Activated CD4-positive, alpha-beta T cell treated with anti-CD3 and anti-CD28 coated beads, Interleukin-2, amount 50 U/mL, for 24 hours (primary cell): ENCODE results near the gene AOPEP.

ENCODE experiments used
- DNase-seq, 2 donors: peaks; one replicate each; pipeline ENCODE4 v3.0.0-alpha.2; 2020; ENCODE audit warnings: low read depth in 1 of 2, low spot score in 1 of 2

Gene AOPEP

DNA sequence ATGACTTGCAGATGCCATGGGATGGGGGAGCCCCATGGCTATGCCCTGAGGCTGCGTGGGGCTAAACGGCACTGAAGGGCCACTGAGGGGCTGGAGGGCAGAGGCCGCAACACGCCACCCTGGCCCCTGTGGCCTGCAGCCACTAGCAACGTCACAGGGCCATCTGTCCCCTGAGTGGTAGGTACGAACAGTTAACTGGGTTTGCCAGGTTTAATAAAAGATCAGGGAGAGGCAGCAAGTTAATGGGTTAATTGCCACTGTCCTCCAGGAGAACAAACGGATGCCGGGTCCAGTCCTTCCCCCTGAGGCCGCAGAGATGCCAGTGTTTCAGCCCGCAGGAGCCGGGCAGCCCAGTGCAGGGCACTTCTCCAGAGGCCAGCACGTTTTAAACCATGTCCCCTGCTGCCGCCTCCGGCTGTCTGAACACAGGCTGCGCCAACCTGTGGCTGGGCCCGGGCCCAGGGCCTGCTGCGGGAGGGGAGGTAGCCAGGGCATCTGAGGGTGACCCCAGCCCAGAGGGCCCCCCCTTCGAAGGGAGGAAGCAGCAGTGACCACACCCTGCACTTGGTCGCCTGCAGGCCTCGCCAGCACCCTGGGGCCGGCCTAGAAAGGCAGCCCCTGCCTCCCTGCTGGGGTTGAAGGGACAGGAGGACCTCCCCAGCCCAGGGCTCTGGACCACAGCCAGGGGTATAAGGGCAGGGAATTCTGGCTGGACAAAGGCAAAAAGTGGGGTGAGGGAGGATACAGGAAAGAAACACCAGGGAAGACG is 363.7 kb downstream of the AOPEP start:
- DNase-seq, result no peak

DNA sequence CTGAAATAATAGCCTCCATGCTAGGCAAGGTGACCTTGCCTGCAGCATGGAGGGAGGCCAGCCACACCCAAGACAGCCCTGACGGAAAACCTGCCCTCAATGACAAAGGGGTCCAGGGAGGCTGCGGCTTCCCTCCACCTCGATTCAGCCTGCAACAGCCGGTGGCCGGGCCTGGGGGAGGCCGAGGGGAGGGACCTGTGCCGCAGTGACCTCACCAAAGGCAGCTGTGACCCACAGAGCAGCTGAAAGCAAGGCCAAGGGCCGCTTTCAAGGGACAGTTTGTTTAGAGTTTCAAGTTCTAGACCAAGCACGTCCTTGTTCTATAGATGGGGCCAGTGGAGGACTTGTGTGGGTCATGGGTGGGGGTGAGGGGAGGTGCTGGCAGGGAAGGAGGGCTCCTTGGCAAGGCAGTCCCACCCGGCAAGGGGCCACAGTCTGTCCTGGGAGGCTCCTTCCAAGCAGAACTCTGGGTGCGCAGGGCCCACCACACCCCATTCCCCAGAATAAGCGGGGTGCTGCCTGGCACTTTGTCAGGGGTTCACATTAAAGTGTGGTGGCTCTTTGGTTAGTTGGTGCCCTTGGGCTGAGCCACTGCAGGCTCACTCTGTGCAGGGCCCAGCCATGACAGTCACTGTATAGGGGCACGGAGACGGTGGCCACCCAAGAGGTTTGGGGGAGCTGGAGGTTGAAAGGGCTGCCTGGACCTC is 364.5 kb downstream of the AOPEP start:
- no peak for DNase-seq

DNA sequence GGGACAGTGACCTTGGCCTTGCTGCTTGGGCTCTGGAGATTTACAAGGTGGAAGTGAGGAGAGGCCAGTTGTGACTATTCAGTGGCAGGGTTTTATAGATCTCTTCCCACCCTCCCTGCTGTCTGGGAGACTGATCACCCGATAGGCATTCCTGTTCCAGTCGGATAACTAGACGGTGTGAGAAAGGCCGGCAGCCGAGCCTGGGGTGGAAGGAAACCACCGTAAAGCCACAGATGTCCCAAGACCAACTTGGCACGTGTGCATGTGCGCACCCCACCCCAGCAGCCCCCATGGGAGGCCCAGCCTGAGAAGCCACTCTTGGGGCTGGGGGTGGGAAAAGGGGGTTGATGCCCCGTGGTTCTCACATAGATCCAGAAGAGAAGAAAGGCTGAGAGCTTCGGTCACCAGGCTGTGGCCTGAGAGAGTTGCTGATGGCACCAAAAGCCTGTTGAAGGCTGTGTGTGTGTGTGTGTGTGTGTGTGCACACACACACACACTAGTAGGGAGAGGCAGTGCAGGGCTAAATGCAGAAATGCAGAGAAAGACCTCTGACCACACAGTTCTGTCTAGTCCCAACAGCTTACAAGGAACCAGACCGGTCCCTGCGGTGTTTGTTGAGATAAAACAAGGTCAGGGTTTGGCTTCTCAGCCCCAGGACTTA is 365.2 kb downstream of the AOPEP start:
- DNase-seq, result no peak

DNA sequence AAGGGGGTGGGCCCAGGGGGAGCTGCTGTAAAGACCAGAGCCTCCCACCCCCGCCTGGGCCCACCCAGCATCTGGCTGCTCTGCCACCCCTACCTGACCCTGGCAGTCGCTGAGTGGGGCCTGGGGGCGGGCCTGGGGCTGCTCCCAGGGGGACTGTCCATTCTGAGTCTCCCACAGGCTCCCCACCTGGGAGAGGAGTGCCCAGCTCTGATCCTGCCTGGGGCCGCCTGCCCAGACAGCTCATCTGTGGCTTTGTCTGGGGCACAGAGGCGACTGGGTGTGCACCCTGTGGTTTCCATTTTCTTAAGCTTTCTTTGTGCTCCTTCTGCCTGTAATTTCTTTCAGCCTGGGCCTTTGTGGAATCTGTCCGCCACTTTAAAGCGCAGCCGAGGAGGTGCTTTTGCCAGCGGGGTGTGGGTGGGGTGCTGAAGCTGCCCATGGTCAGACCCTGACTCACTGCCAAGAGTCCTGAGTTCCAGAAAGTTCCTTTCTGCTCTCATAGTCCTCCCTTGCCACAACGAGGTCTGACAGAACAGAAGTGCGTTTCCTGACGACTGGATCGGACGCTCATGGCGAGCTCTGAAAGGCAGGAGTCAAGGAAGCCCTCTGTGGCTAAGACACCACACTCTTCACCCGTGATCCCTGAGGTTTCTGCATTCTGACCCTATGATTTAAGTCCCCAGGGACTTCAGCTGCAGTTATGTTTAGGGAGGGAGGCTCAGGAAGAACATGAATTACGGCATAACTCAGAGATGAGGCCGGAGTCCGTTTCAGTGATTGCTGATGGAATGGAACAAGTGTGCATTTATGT is 366.0 kb downstream of the AOPEP start:
- no peak for DNase-seq

DNA sequence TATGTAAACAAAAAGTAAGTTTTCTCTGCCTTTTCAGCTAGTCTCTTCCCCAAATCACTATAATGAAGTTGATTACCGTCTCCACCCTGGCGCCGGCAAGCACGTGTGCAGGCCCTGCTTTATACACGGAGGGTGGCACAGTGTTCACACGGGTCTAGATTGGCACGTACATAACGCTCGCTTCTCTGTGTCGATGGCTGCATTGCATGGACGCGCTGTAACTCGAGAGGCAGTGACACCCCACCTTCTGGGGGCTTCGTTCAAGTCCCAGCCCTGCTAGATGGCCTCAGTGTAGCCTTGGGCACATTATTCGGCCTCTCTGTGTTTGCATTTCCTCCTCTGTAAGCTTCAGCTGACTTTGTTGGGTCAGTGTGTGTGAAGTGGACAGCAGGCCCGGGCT is 367.1 kb downstream of the AOPEP start:
- DNase-seq, result no peak

DNA sequence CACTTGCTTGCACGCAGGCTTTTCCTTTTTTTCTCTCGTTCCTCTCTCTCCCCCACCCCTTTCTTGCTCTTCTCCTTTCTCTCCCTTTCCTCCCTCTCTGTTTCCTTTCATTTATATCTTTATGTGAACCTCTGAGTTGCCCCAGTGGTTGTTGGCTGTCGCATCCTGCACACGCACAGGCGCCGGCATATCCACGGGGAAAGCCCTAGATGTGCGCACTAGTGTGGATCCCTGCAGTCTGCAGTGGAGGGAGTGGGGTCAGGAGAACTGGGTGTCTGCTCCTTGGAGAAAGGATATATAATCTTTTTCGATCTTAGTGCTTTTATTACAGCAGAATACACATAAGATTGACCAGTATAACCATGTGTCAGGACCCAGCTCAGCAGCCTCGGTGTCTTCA is 367.5 kb downstream of the AOPEP start:
- DNase-seq, result no peak

DNA sequence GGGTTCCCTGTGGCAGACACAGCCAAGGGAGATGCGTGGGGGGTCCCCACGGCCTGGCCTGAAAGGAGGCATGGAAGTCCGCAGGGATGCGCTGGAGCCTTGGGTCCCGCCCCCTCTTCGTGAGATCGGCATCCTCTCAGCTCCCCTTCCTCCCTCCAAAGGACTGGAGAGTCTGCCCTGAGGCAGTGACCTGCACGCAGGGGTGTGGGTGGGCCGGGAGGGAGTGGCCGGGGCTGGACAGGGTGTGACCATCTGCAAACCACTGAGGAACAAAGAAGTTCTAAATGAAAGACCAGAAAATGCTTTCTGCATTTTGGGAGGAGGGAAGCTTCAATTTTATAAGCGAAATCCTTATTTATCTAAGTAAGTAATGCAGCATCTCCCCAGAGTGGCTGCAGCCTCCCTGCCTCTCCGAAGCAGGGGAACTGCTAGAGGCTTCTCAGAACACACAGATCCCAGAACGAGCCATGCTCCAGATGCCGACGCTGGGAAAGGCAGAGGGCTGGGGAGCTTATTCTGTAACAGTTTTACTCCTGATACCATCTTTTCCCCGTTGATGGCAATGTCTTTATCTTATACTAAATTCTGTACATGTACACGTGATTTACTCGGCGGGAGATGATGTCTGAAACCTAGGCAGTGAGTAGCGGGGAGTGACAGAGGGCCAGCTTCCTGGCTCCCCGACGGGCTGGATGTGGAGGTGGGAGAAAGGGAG is 369.3 kb downstream of the AOPEP start:
- DNase-seq, result no peak

DNA sequence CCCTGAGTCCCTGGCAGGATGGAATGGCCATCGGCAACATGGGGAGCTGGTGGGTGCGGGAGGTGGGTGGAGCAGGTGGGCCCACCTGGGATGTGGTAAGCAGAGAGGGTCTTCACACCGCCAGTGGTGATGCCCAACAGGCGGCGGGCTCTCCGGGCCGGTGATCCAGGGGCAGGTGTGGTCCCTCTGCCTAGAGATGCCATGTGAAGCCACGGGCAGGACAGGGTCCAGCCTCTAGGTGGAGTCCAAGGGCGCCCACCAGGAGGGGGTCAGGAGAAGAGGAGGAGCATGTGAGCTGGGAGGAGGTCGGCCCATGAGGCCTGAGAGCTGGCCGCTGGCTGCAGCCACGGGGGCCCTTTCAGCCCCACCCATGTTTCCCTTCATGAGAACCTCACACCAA is 369.9 kb downstream of the AOPEP start:
- no peak for DNase-seq

DNA sequence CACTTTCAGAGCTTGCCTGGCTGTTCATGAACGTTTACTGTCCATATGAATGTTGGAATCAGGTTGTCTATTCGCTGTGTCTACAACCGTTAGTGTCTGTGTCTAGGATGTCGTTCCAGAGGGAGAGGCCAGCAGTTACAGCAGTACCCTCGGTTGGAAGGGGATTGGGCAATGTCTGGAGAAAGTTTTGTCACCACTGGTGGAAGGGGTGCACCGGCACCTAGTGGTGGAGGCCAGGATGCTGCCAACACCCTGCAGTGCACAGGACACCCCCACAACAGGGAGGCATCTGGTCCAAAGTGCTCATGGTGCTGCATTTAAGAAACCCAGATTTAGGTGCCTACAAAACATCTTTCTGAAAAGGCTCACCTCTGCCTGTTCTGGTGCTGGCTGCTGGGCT is 370.3 kb downstream of the AOPEP start:
- DNase-seq, result no peak

DNA sequence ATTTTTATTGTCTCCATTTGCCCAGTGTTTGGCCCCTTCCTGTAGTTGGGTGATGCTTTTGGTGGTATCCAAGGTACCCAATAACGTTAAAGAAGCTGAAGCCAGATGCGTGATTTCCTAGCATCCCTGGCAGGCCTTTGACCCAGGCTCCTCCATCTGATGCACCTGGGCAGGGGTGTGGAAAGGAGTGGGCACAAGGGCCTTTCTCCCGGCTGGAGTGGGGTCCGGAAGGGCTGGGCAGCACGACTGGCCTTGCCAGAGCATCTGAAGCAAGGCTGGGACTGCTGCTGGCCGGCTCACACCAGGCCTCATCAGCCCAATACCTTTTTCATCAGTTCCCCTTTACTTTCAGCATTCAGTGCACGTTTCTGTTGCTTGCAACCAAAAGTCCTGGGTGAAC is 370.8 kb downstream of the AOPEP start:
- no peak for DNase-seq

DNA sequence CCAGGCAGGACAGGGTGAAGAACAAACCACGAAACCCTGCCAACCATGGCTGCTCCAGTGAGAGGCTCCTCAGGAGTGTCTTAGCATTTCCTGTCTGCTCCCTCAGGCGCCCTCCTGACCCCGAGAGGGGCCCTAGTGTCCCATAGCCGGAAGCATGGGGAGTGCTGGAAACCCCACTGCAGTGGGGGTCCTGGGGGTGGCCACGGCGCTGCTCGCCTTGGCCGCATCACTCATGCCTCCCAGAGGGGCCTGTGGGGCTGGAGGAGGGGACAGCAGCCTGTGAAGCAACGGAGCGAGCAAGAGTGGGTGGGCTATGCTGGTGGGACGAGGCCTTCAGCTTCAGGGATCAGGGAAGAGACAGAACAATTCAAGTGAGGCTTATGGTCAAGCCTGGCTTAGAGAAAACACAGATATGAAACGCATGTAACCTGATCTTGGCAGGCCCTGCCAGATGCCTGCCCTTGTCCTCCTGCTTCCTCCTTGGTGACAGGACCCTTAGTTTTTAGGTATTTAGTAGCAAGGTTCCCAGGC is 372.0 kb downstream of the AOPEP start:
- DNase-seq, result no peak

DNA sequence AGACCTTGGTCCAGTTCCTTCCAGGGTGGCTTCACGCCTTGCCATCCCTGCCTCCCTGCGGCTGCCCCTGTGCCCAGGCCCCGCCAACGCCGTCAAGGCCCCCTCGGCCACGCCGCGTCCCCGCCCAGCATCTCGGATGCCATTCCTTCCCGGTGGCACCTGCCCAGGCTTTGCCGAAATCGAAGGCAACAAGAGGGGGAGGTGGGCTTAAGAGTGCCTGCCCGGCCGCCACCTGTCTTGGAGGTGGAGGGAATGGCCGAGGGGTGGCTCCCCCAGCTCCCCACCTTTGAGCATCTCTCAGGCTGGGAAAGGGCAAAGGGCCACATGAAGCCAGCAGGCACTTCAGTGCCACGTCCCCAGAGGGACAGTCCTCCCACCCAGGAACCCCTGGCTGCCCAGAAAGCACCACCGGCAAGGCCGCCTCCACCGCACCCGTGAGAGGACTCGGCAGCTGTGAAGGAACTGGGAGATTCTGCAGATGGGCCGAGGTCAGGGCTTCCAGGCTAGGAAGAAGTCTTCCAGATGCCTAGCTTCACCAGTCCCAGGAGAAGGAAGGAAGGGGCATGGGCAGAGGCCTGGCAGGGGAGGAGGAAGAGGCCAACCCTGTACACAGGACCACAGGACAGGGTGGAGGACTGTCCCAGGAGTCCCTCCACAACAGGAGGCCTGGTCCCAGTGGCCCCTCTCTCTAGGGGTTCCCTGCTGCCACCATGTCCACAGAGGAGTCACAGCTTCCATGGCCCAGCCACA is 373.0 kb downstream of the AOPEP start:
- no peak for DNase-seq

DNA sequence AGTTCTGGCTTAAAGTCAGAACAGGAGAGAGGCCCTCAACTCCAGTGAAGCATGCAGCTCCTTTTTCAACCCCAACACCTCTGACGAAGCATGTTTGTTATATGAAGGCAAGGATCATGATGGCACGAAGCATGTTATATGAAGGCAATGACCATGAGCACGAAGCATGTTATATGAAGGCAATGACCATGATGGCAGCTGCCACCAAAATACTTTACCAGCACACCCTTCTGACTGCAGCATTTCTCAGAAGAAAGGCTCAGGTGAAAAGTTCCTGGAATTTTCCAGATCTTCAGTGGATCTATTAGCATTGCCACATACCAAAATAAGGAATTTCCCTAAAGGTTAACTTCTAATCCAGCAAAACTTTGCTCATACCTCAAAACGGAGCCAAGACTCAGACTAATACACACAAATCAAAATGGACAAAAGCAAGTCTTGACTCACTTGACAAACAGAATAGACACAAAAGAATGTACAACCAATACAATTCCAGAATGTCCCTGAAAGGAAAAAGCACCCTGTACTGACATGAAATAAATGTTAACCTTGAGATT is 373.6 kb downstream of the AOPEP start:
- DNase-seq, result no peak

DNA sequence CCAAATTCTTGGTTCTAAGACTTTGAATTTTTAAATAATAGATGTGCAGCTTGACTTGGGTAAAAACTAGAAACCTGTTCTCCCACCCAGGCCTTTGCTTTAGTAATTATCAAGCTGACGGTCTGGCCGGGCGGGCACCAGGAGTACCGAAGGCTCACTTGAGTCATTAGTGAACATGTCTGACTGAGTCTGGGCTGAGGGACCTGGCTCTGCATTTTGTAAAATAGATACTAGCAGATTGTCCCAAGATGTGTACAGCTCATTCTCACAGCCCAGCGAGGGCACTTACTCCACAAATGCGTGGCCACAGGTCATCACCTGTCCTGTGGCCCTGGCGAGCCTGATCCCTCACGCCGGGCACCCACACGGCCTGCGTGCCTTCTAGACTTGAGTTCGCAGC is 374.8 kb downstream of the AOPEP start:
- DNase-seq, result no peak

DNA sequence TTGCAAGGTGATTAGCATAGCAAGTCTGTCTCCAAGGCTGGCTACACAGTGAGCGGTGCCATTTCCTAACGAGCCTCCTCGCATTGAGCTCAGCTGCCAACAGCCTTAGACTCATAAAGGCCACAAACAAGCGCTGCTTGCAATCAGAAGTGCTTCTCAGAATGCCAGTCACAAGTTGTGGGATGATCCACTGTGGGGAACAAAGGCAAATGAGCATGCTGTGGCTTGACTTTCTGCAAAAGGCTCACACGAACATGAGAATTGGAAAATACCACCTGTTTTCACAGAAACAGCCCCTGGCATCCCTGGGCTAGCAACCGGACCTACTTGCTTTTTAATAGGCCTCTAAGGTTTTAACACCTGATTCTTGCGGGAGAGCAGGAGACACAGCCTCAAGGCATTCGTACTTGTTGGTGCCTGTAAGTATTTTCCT is 375.5 kb downstream of the AOPEP start:
- no peak for DNase-seq

DNA sequence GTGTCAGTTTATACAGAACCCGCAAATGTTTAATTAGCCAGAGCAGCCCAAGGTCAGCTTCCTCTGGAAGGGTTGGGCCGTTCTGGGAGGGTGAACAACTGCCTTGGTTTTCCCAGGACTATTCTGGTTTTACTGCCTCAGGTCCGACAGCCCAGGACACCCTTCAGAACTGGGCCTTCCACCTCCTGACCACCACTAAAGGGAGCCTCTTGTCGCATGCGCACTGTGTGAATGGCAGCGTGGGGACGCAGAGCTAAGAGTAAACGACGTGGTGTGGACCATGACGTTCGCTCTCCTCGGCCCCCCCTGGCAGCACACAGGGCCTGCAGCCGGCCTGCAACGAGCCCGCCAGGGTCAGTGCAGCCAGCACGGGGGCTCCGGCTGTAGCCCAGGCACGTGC is 376.1 kb downstream of the AOPEP start:
- no peak for DNase-seq

DNA sequence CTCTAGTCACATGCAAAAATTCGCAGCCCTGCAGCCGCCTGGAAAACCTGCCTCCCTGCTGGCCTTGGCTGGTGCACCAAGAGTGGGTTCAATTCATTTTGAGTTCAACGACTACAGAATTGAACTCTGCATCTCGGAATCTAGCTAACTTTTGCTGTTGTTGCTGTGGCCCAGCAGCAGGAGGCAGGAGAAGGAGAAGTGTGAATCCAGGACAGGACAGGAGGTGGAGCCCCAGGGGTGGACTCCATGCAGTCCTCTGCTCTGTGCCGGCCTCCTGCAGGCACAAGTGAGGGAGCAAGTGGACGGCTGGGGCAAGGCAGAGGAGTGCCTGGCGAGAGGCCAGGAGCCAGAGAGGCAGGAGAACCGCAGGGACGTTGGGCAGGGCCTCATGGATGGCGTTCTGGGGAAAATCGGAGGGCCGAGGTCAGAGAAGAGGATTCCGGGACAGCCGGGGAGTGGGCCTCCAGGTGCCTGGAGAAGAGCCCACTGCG is 376.8 kb downstream of the AOPEP start:
- DNase-seq, result no peak

DNA sequence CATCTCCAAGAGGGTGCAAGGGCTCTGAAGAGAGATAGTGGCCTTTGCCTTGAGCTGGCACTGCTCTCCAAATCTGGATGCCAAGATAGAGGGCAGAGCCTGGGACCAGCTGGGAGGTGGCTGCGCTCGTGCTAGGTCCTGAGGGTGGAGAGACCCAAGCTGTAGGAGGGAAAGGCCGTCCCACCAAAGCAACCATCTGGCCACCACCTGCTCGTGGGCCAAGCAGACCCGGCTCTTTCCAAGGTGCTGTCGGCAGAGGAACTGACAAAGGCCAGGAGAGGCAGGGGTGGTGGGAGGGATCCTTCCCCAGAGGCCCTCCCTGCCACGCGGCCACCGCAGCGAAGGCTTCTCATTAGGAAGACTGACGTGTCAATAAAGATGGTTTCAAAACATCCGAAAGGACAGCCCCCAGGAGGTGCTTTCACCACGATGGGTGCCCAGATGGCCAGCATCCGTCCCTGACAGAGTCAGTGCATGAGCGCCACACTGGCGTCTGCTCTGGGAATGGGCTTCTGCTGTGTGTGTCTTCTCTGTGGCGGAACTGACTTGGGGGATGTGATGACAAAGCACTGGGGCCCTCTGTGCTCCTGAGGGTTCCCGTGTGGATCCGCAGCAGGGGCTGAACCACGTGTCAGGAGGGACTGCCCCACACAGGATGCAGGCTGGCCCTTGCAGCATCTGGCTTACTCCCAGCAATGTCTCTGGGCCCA is 377.5 kb downstream of the AOPEP start:
- no peak for DNase-seq

DNA sequence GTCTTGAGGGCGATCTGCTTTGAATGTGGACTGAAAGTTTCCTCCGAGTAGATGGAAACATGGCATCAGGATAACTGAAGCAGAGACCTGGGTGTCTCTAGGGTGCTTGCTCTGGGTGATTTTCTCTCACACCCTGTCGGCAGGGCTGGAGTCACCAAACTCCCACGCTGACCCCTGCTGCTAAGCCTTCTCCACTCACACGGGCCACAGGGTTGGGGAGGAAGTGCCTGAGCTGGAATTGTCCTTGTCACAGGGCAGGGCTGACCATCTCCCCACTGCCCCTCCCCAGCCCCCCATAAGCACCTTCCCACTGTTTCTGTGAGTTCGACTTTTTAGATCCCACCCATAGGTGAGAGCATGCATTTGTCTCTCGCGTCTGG is 378.1 kb downstream of the AOPEP start:
- DNase-seq, result no peak
